Natural killer cell (primary cell): Measurements from ENCODE around the gene GDA. TPM values are rescaled to one million over a fixed set of nuclear protein-coding genes. Genes with fewer than 3 reads are reported as not detected.

Source experiments
- ATAC-seq, 3 donors: fragments of 150-1000 bp in 2 of 3; fragments of 200-7000 bp in 1 of 3; cut with Tn5 transposase; 1 replicate in 1 of 3; 2 replicates in 2 of 3; pipeline ENCODE4 v1.10.0; 2021; ENCODE audit warnings: mild to moderate bottlenecking in 2 of 3, moderate library complexity in 2 of 3
- DNase-seq, 2 donors: peaks; one replicate each; pipeline versions ENCODE4 v3.0.0 to v3.0.0-alpha.2; 2013 to 2021; ENCODE audit warnings: mixed read lengths in 1 of 2
- H3K27ac ChIP-seq: one replicate; pipeline ENCODE4 v1.5.1; 2013; ENCODE audit warnings: mild to moderate bottlenecking, low read length
- H3K27me3 ChIP-seq: one replicate; pipeline ENCODE4 v1.6.1; 2013; ENCODE audit warnings: low read length; ENCODE audit not compliant: control insufficient read depth, insufficient read depth
- H3K36me3 ChIP-seq: one replicate; pipeline ENCODE4 v1.6.1; 2013; ENCODE audit warnings: low read length; ENCODE audit not compliant: control insufficient read depth, insufficient read depth
- H3K4me1 ChIP-seq: one replicate; pipeline ENCODE4 v1.6.1; 2013; ENCODE audit warnings: low read length; ENCODE audit not compliant: control insufficient read depth, insufficient read depth
- H3K4me3 ChIP-seq: one replicate; pipeline ENCODE4 v1.5.1; 2013; ENCODE audit warnings: low read length
- H3K9me3 ChIP-seq: one replicate; pipeline ENCODE4 v1.6.1; 2013; ENCODE audit warnings: low read length; ENCODE audit not compliant: control insufficient read depth, insufficient read depth
- H3K27ac Mint-ChIP-seq, 2 donors: one replicate each; pipeline ENCODE4 v1.8.0; 2022; ENCODE audit warnings: mild to moderate bottlenecking in 2 of 2, mixed read lengths in 2 of 2, moderate library complexity in 1 of 2
- H3K27me3 Mint-ChIP-seq, 2 donors: one replicate each; pipeline ENCODE4 v1.8.0; 2022; ENCODE audit warnings: low read depth in 2 of 2, mixed read lengths in 2 of 2
- H3K36me3 Mint-ChIP-seq: one replicate; pipeline ENCODE4 v1.8.0; 2022; ENCODE audit warnings: mixed read lengths
- H3K4me1 Mint-ChIP-seq, 2 donors: one replicate each; pipeline ENCODE4 v1.8.0; 2022; ENCODE audit warnings: mixed read lengths in 2 of 2
- H3K4me3 Mint-ChIP-seq: one replicate; pipeline ENCODE4 v1.8.0; 2022; ENCODE audit warnings: mild to moderate bottlenecking, moderate library complexity, mixed read lengths
- H3K9me3 Mint-ChIP-seq, 2 donors: one replicate each; pipeline ENCODE4 v1.8.0; 2022; ENCODE audit warnings: mixed read lengths in 2 of 2
- WGBS: methylation state at CpG from one replicate; pipeline ENCODE4 v1.1.7; 2013; ENCODE audit warnings: missing lambda C conversion rate; ENCODE audit not compliant: insufficient coverage; 5-methylcytosine and 5-hydroxymethylcytosine counted together
- intact Hi-C: fragments of 100-400 bp; cut with micrococcal nuclease; formaldehyde crosslinking; loops from one replicate; pipeline ENCODE4 v1.14.2; 2022
- total RNA-seq, 4 donors: library from RNA; stranded (reverse); fragments of 120-200 nt in 1 of 4; gene quantifications; one replicate each; pipeline versions ENCODE4 v1.2.3 to v1.2.4, GENCODE V29; 2013 to 2022
- TF ChIP-seq, protein P1 (sequence below): fragments of 200-600 bp; IDR thresholded peaks from one replicate; pipeline ENCODE4 v1.8.0; 2022; ENCODE audit warnings: antibody characterized with exemption

The GDA gene
- total RNA-seq, 3 donors from 2014 or later (not counting 1 experiment from before 2014, with no cell fraction given), result not detected

DNA sequence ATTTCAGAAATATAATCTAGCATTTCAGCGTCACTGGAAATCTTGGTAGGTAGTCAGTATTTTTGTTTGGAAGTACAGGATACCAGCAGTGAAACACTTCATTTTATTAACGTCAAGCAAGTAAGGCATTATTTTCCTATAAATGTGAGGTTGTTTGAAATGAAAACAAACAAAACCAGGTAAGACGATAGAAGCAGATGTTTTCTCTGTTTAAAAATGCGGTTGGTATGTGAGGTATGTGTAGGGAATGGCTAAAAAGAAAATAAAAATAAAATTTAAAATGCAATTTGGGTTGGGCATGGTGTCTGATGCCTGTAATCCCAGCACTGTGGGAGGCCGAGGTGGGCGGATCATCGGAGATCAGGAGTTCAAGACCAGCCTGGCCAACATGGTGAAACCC lies 16.1 kb downstream of the GDA start:
- H3K4me3 ChIP-seq, result no peak overlapping the region
- Mint-ChIP-seq H3K27ac (no peak overlapping the region), H3K36me3 (no peaks in the 10 kb centered on the region), H3K27me3 (peaks cover 0 to 5% of the 10 kb centered on the region in 2 donors), H3K4me3 (no peak overlapping the region), H3K4me1 (no peaks in the 10 kb centered on the region), H3K9me3 (no peaks in the 10 kb centered on the region)
- no peaks in the 10 kb centered on the region for H3K27me3 ChIP-seq
- intact Hi-C loops, result no loop called here
- H3K9me3 ChIP-seq, result no peaks in the 10 kb centered on the region
- ATAC-seq (no peak), DNase-seq (no peak)
- WGBS, result 88% methylated on average over 7 of the region's 7 CpGs
- no peaks in the 10 kb centered on the region for H3K4me1 ChIP-seq
- TF ChIP-seq, protein P1, sequence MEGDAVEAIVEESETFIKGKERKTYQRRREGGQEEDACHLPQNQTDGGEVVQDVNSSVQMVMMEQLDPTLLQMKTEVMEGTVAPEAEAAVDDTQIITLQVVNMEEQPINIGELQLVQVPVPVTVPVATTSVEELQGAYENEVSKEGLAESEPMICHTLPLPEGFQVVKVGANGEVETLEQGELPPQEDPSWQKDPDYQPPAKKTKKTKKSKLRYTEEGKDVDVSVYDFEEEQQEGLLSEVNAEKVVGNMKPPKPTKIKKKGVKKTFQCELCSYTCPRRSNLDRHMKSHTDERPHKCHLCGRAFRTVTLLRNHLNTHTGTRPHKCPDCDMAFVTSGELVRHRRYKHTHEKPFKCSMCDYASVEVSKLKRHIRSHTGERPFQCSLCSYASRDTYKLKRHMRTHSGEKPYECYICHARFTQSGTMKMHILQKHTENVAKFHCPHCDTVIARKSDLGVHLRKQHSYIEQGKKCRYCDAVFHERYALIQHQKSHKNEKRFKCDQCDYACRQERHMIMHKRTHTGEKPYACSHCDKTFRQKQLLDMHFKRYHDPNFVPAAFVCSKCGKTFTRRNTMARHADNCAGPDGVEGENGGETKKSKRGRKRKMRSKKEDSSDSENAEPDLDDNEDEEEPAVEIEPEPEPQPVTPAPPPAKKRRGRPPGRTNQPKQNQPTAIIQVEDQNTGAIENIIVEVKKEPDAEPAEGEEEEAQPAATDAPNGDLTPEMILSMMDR, result no peak
- no peak overlapping the region for H3K27ac ChIP-seq
- no peaks in the 10 kb centered on the region for H3K36me3 ChIP-seq

DNA sequence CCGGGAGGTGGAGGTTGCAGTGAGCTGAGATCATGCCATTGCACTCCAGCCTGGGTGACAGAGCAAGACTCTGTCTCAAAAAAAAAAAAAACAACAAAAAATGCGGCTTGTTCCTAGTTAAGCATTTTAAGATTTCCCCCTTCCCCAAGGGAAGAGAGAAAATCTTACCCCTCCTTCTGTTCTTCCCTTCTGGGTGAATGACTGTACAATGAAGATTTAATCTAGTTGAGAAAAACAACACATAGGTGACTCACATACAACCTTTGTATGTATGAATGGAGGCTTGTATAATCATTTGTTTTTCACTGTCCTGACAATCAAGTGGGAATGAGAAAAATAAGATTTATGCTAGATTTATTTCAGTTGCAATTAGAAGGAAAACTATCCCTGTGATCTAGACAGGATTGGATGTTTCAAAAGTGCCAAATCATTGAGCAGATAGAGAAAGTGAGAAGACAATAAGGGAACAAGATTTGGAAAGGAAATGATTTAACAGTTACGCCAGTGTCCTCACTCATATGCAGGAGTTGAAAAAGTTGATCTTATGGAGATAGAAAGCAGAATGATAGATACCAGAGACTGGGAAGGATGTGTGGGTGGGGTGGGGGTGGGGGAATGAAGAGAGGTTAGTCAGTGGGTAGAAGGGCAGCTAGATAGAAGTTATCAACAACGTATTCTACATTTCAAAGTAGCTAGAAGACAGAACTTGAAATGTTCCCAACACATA lies 16.7 kb downstream of the GDA start:
- intact Hi-C loops, result no loop called here
- ATAC-seq, result no peak
- Mint-ChIP-seq H3K4me3 (no peak overlapping the region), H3K27me3 (peaks cover 0 to 5% of the 10 kb centered on the region in 2 donors), H3K4me1 (no peaks in the 10 kb centered on the region), H3K36me3 (no peaks in the 10 kb centered on the region), H3K27ac (no peak overlapping the region), H3K9me3 (no peaks in the 10 kb centered on the region)
- Histone ChIP-seq H3K4me3 (no peak overlapping the region), H3K27me3 (no peaks in the 10 kb centered on the region), H3K4me1 (no peaks in the 10 kb centered on the region), H3K9me3 (no peaks in the 10 kb centered on the region), H3K36me3 (no peaks in the 10 kb centered on the region), H3K27ac (no peak overlapping the region)
- WGBS, result 86% methylated on average over 2 of the region's 4 CpGs
- DNase-seq, result no peak
- TF ChIP-seq, protein P1, result no peak

DNA sequence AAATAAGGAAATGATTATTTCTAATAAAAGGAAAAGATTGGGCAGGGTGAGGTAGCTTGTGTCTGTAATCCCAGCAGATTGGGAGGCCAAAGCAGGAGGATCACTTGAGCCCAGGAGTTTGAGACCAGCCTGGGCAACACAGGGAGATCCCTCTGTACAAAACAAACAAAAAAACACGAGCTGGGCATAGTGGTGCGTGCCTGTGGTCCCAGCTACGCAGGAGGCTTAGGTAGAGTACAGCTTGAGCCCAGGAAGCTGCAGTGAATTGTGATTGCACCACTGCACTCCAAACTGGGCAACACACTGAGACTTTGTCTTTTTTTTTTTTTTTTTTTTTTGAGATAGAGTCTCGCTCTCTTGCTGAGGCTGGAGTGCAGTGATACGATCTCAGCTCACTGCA lies 18.8 kb downstream of the GDA start:
- Mint-ChIP-seq H3K9me3 (no peaks in the 10 kb centered on the region), H3K36me3 (no peaks in the 10 kb centered on the region), H3K4me3 (no peak overlapping the region), H3K27me3 (no peaks in the 10 kb centered on the region), H3K27ac (no peak overlapping the region), H3K4me1 (no peaks in the 10 kb centered on the region)
- no peaks in the 10 kb centered on the region for H3K9me3 ChIP-seq
- no peak overlapping the region for H3K4me3 ChIP-seq
- no peak overlapping the region for H3K27ac ChIP-seq
- 100% methylated on average over 4 of the region's 5 CpGs for WGBS
- H3K36me3 ChIP-seq, result no peaks in the 10 kb centered on the region
- DNase-seq, result no peak
- intact Hi-C loops, result no loop called here
- no peaks in the 10 kb centered on the region for H3K27me3 ChIP-seq
- no peaks in the 10 kb centered on the region for H3K4me1 ChIP-seq
- no peak for ATAC-seq
- TF ChIP-seq, protein P1, result no peak

GRCh38 chr9:72169178-72169577 lies 19.9 kb downstream of the GDA start:
- Mint-ChIP-seq H3K4me3 (no peak overlapping the region), H3K9me3 (no peaks in the 10 kb centered on the region), H3K4me1 (no peaks in the 10 kb centered on the region), H3K27me3 (peaks cover 0 to 5% of the 10 kb centered on the region in 2 donors), H3K36me3 (no peaks in the 10 kb centered on the region), H3K27ac (no peak overlapping the region)
- intact Hi-C loops, result no loop called here
- Histone ChIP-seq H3K27me3 (no peaks in the 10 kb centered on the region), H3K9me3 (no peaks in the 10 kb centered on the region), H3K4me3 (no peak overlapping the region), H3K27ac (no peak overlapping the region), H3K36me3 (no peaks in the 10 kb centered on the region), H3K4me1 (no peaks in the 10 kb centered on the region)
- no peak for ATAC-seq
- TF ChIP-seq, protein P1, result no peak
- no peak for DNase-seq
